HepG2 (cell line): Measurements from ENCODE around the gene C1orf21. TPM values are rescaled to one million over a fixed set of nuclear protein-coding genes. Genes with fewer than 3 reads are reported as not detected.

Experiments used
- ATAC-seq: fragments of 200-7000 bp; cut with Tn5 transposase; 3 replicates; pipeline ENCODE4 v1.9.1; 2020; ENCODE audit warnings: mild to moderate bottlenecking, moderate library complexity
- BruUV-seq: library from RNA; stranded (reverse); fragments of 400-500 nt; replicated peaks from 2 replicates; lab custom pipeline; 2021; lab: Mats Ljungman, UMichigan
- CTCF ChIA-PET: fragments of 300-600 bp; formaldehyde crosslinking; extraction: SDS; loops from one replicate; lab custom pipeline; 2021; ENCODE audit warnings: low total read pairs, inconsistent platforms, low intra/inter-chr PET ratio; lab: Yijun Ruan, JAX
- POLR2A ChIA-PET: fragments of 350-600 bp; sonication (Branson Sonifier 250); formaldehyde crosslinking; loops from one replicate; lab custom pipeline; 2020; ENCODE audit warnings: antibody characterized with exemption, inconsistent platforms; lab: Yijun Ruan, JAX
- DNase-seq: peaks from one replicate; pipeline ENCODE4 v3.0.0-alpha.2; 2015; ENCODE audit warnings: low spot score
- FAIRE-seq: peaks from 3 replicates; lab custom pipeline; 2011; peaks lifted over from hg19 to GRCh38; lab: Jason Lieb, UNC
- H2AFZ ChIP-seq: one replicate; pipeline ENCODE4 v1.6.1; 2011; ENCODE audit warnings: low read length, inconsistent platforms
- H3K27ac ChIP-seq: fragments of 300-600 bp; 3 replicates; pipeline ENCODE4 v1.8.0; 2011; ENCODE audit warnings: mixed run types, mild to moderate bottlenecking, mixed read lengths, low read length, inconsistent platforms; ENCODE audit not compliant: insufficient read depth; ENCODE audit errors: extremely low read length
- H3K27me3 ChIP-seq, 2 experiments: fragments of 200-600 bp in 1 of 2; 2 replicates in 1 of 2; 3 replicates in 1 of 2; pipeline versions ENCODE4 v1.6.0 to v1.8.0; 2011; ENCODE audit warnings: low read length in 2 of 2, mild to moderate bottlenecking in 2 of 2, moderate library complexity in 2 of 2, inconsistent platforms in 1 of 2; ENCODE audit not compliant: insufficient read depth in 2 of 2, control insufficient read depth in 1 of 2
- H3K36me3 ChIP-seq, 2 experiments: fragments of 200-600 bp in 1 of 2; replicated peaks in 1 of 2; 2 replicates in 1 of 2; 3 replicates in 1 of 2; pipeline versions ENCODE4 v1.5.1 to v1.8.0; 2011; ENCODE audit warnings: low read length in 2 of 2, inconsistent platforms in 1 of 2; ENCODE audit not compliant: insufficient read depth in 2 of 2, control insufficient read depth in 1 of 2
- H3K4me1 ChIP-seq: 2 replicates; pipeline ENCODE4 v1.5.1; 2012; ENCODE audit warnings: low read length, inconsistent platforms; ENCODE audit not compliant: insufficient read depth
- H3K4me2 ChIP-seq: 2 replicates; pipeline ENCODE4 v1.6.0; 2011; ENCODE audit warnings: low read depth, low read length, inconsistent platforms
- H3K4me3 ChIP-seq, 3 experiments: fragments of 200-600 bp in 1 of 3; sonication (generic), shearing (Covaris generic) in 1 of 3; replicated peaks in 1 of 3; 2 replicates each; pipeline ENCODE4 v1.5.1; 2011 to 2016; ENCODE audit warnings: low read length in 3 of 3, inconsistent platforms in 2 of 3, low read depth in 2 of 3, mild to moderate bottlenecking in 2 of 3, control low read depth in 1 of 3, mixed read lengths in 1 of 3; ENCODE audit not compliant: insufficient read depth in 1 of 3
- H3K79me2 ChIP-seq: one replicate; pipeline ENCODE4 v1.6.1; 2011; ENCODE audit warnings: low read length, inconsistent platforms; ENCODE audit not compliant: insufficient read depth
- H3K9ac ChIP-seq: 2 replicates; pipeline ENCODE4 v1.6.0; 2011; ENCODE audit warnings: mild to moderate bottlenecking, low read depth, low read length, inconsistent platforms; ENCODE audit not compliant: insufficient read depth
- H3K9me3 ChIP-seq: 2 replicates; pipeline ENCODE4 v1.5.1; 2012; ENCODE audit warnings: mild to moderate bottlenecking, low read length
- H4K20me1 ChIP-seq: 2 replicates; pipeline ENCODE4 v1.6.0; 2011; ENCODE audit warnings: inconsistent platforms, mild to moderate bottlenecking, low read length, moderate library complexity; ENCODE audit not compliant: insufficient read depth
- BRCA1 ChIP-seq: sonication (generic); formaldehyde crosslinking; IDR thresholded peaks from 2 replicates; pipeline ENCODE4 v1.4.0; 2020; ENCODE audit warnings: missing genetic modification reagents
- GABPB1 ChIP-seq: IDR thresholded peaks from 2 replicates; pipeline ENCODE4 v1.6.1; 2016; ENCODE audit warnings: mild to moderate bottlenecking, missing genetic modification reagents, moderate library complexity, missing compliant biosample characterization
- IRF9 ChIP-seq: sonication (generic); formaldehyde crosslinking; IDR thresholded peaks from 2 replicates; pipeline ENCODE4 v1.8.0; 2022; ENCODE audit warnings: missing genetic modification reagents, mild to moderate bottlenecking, borderline replicate concordance
- MXD3 ChIP-seq: IDR thresholded peaks from 2 replicates; pipeline ENCODE4 v1.6.1; 2016; ENCODE audit warnings: mild to moderate bottlenecking, missing biosample characterization, missing genetic modification reagents
- NONO ChIP-seq, 2 experiments: fragments of 450-650 bp in 1 of 2; sonication (generic) in 1 of 2; formaldehyde crosslinking in 1 of 2; IDR thresholded peaks in 1 of 2; conservative IDR thresholded peaks in 1 of 2; 2 replicates each; pipeline versions ENCODE4 v1.6.1 to v1.8.0; 2017 to 2022; ENCODE audit warnings: mild to moderate bottlenecking in 1 of 2, missing genetic modification reagents in 1 of 2, moderate library complexity in 1 of 2
- ONECUT2 ChIP-seq: sonication (generic); formaldehyde crosslinking; IDR thresholded peaks from 2 replicates; pipeline ENCODE4 v1.4.0; 2020; ENCODE audit warnings: missing genetic modification reagents
- PAF1 ChIP-seq: IDR thresholded peaks from 2 replicates; pipeline ENCODE4 v1.6.1; 2016; ENCODE audit warnings: missing genetic modification reagents, missing compliant biosample characterization
- PRMT3 ChIP-seq: sonication (generic); formaldehyde crosslinking; IDR thresholded peaks from 2 replicates; pipeline ENCODE4 v1.8.1; 2022; ENCODE audit warnings: low read depth, mild to moderate bottlenecking, moderate library complexity, missing genetic modification reagents, borderline replicate concordance
- REPIN1 ChIP-seq: sonication (generic); formaldehyde crosslinking; IDR thresholded peaks from 2 replicates; pipeline ENCODE4 v1.8.0; 2022; ENCODE audit warnings: missing genetic modification reagents, low read depth, mild to moderate bottlenecking, borderline replicate concordance
- ZFP62 ChIP-seq: sonication (generic); formaldehyde crosslinking; IDR thresholded peaks from 2 replicates; pipeline ENCODE4 v1.4.0; 2020; ENCODE audit warnings: missing genetic modification reagents
- ZKSCAN8 ChIP-seq: IDR thresholded peaks from 2 replicates; pipeline ENCODE4 v1.6.1; 2016; ENCODE audit warnings: borderline replicate concordance, missing genetic modification reagents, missing compliant biosample characterization
- ZNF10 ChIP-seq: sonication (generic); formaldehyde crosslinking; IDR thresholded peaks from 2 replicates; pipeline ENCODE4 v1.4.0; 2020; ENCODE audit warnings: mild to moderate bottlenecking, low read depth, missing genetic modification reagents, borderline replicate concordance
- ZNF546 ChIP-seq: sonication (generic); formaldehyde crosslinking; conservative IDR thresholded peaks from 2 replicates; pipeline ENCODE4 v1.8.1; 2023; ENCODE audit warnings: mild to moderate bottlenecking, missing genetic modification reagents
- ZNF652 ChIP-seq: IDR thresholded peaks from 2 replicates; pipeline ENCODE4 v1.6.1; 2016; ENCODE audit warnings: low read depth, borderline replicate concordance
- WGBS: methylation state at CpG from one replicate; pipeline ENCODE4 v1.1.6; 2017; ENCODE audit warnings: low lambda C conversion rate; 5-methylcytosine and 5-hydroxymethylcytosine counted together
- in situ Hi-C: cut with HindIII; loops from 2 replicates; pipeline ENCODE4 v1.10.0; 2017; ENCODE audit warnings: low pct_unique_long_range_greater_than_20kb; ENCODE audit not compliant: extremely low pct_ligation_motif_present
- intact Hi-C: fragments of 100-400 bp; cut with micrococcal nuclease; formaldehyde crosslinking; loops from one replicate; pipeline ENCODE4 v1.10.0; 2022; ENCODE audit not compliant: unreplicated experiment
- polyA plus RNA-seq, 8 experiments: library from polyadenylated mRNA; depleted of rRNA in 3 of 8; stranded (reverse) in 7 of 8; unstranded in 1 of 8; fragments of >200 nt; fragmentation: Illumina TruSeq in 4 of 8; extraction: Trizol in 4 of 8; gene quantifications; 2 replicates each; pipeline versions ENCODE4 v1.2.1 to v1.2.3, GENCODE V29; 2011 to 2016; ENCODE audit warnings: low read depth in 4 of 8, missing spikeins in 1 of 8, mixed read lengths in 1 of 8; ENCODE audit not compliant: insufficient read depth in 1 of 8
- total RNA-seq, 5 experiments: library from RNA; depleted of rRNA; stranded (reverse); fragments of >200 nt; fragmentation: Illumina TruSeq; extraction: Trizol; gene quantifications; 2 replicates each; pipeline ENCODE4 v1.2.3, GENCODE V29; 2016; ENCODE audit warnings: low read depth in 1 of 5

C1orf21 gene
- total and polyA plus RNA-seq, 2 of the 13 experiments (the other 11 are each of a cell fraction or from before 2014, with no cell fraction given), result not detected

- TF ChIP-seq IRF9, result no peak
- TF ChIP-seq ZKSCAN8, result no peak
- TF ChIP-seq MXD3, result no peak
- no peak for TF ChIP-seq REPIN1
- TF ChIP-seq ZNF546, result no peak
Measured at GRCh38 chr1:184660462-184661191, 273.8 kb downstream of the C1orf21 start (continued).

GRCh38 chr1:184661801-184662200 lies 275.0 kb downstream of the C1orf21 start:
- H3K27ac ChIP-seq, result no peak overlapping the region
- DNase-seq, result no peak
- H3K9ac ChIP-seq, result no peak overlapping the region
- in situ Hi-C loops, result loop anchor here (25.0 kb wide), 1 partner anchor 574 kb away; no protein-coding TSS in a partner anchor
- ATAC-seq, result no peak
- WGBS, result 0% methylated on average over 1 of the region's 1 CpG
- no peak for FAIRE-seq
- TF ChIP-seq GABPB1 (CRISPR knock-in tag), result no peak
- TF ChIP-seq ZFP62, result no peak
- TF ChIP-seq PRMT3 (CRISPR knock-in tag), result no peak
- no peak for TF ChIP-seq ONECUT2
- no peak for TF ChIP-seq NONO (IDR thresholded peaks at IDR 0.05)
- no peak for TF ChIP-seq NONO (CRISPR knock-in tag; conservative IDR thresholded peaks at IDR 0.05)
- TF ChIP-seq ZNF10, result no peak
- no peak for TF ChIP-seq ZNF652
- TF ChIP-seq PAF1 (CRISPR knock-in tag), result no peak
- TF ChIP-seq BRCA1 (CRISPR knock-in tag), result no peak
- H3K9me3 ChIP-seq, result no peaks in the 10 kb centered on the region
- ChIA-PET POLR2A (no interaction called here), CTCF (no interaction called here)
- no peaks in the 10 kb centered on the region for H4K20me1 ChIP-seq
- intact Hi-C loops, result no loop called here
- no TSS peak for BruUV-seq
- H2AFZ ChIP-seq, result no peak overlapping the region
- no peaks in the 10 kb centered on the region; the same call in 1 of the 2 replicates for H3K4me1 ChIP-seq
- H3K79me2 ChIP-seq, result no peaks in the 10 kb centered on the region
- no peak overlapping the region for H3K4me2 ChIP-seq
- peaks cover 0 to 8% of the 10 kb centered on the region in 2 experiments; a peak in 2 of 5 replicates for H3K27me3 ChIP-seq
- no peak overlapping the region for H3K4me3 ChIP-seq
- no peaks in the 10 kb centered on the region for H3K36me3 ChIP-seq
